ENCODE results near the gene GEN1. TPM values are rescaled to one million over a fixed set of nuclear protein-coding genes. Genes with fewer than 3 reads are reported as not detected.

The GEN1 gene
- total RNA-seq, 1 donor from 2014 or later = 44.4 TPM

DNA sequence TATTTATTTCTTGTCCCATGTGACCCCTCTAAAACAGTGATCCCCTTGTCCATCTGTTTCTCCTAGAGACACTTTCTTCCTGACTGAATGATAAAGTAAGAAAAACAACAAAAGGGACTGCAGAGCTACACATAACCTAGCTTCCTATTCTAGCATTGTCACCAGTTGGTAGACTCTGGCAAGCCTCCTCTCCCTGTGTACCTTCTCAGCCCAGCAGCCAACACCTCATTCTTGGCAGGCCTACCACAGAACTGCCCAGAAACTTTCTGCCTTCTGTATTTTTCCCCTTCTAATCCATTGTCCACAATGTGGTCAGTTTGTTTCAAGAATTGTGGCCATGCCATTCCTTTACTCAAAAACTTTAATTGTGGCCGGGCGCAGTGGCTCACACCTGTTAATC, 13.7 kb upstream of the GEN1 start:
- no peaks in the 10 kb centered on the region for H3K27me3 Mint-ChIP-seq (ENCODE audit: unreplicated experiment)
- H3K9me3 Mint-ChIP-seq (ENCODE audit: unreplicated experiment) = peaks cover 1% of the 10 kb centered on the region
- no peaks in the 10 kb centered on the region for H3K4me1 Mint-ChIP-seq (ENCODE audit: low read depth, unreplicated experiment)
- no peak overlapping the region for H3K4me3 Mint-ChIP-seq (ENCODE audit: unreplicated experiment)
- TF ChIP-seq, protein P1, sequence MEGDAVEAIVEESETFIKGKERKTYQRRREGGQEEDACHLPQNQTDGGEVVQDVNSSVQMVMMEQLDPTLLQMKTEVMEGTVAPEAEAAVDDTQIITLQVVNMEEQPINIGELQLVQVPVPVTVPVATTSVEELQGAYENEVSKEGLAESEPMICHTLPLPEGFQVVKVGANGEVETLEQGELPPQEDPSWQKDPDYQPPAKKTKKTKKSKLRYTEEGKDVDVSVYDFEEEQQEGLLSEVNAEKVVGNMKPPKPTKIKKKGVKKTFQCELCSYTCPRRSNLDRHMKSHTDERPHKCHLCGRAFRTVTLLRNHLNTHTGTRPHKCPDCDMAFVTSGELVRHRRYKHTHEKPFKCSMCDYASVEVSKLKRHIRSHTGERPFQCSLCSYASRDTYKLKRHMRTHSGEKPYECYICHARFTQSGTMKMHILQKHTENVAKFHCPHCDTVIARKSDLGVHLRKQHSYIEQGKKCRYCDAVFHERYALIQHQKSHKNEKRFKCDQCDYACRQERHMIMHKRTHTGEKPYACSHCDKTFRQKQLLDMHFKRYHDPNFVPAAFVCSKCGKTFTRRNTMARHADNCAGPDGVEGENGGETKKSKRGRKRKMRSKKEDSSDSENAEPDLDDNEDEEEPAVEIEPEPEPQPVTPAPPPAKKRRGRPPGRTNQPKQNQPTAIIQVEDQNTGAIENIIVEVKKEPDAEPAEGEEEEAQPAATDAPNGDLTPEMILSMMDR (IDR thresholded peaks at IDR 0.05; ENCODE audit: partially characterized antibody, unreplicated experiment) = no peak
- H3K27ac Mint-ChIP-seq (ENCODE audit: unreplicated experiment) = no peak overlapping the region
- no peaks in the 10 kb centered on the region for H3K36me3 Mint-ChIP-seq (ENCODE audit: unreplicated experiment)
- DNase-seq = no peak

DNA sequence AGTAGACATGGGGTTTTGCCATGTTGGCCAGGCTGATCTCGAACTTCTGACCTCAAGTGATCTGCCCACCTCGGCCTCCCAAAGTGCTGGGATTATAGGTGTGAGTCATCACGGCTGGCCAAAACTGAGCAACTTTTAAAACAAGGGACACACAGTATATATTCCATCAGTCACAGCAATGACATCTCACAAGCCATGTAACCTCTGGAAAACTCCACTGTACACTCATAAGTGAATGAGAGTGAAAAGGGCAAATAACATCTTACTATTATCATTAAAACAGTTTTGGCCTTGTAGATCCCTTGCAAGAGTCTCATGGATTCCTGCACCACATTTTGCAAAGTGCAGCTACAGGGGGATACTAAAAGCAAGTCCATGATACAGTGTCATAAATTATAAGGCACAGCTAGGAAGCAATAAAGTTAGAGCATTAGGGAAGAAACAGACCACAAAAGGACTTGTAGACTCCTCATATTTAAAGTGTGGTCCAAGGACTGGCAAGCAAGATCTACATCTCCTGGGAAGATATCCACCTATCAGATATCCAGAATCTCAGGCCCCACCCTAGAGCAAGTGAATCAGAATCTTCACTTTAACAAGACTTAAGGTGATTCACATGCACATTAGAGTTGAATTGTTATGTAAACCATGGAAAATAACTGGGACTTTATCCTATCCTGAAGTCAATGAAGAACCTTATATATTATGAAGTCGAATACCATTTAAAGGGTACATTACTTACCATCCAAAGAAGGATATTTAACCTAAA, 6.1 kb upstream of the GEN1 start:
- TF ChIP-seq, protein P1 (IDR thresholded peaks at IDR 0.05; ENCODE audit: partially characterized antibody, unreplicated experiment) = no peak
- Mint-ChIP-seq H3K9me3 (ENCODE audit: unreplicated experiment) (peaks cover under 1% of the 10 kb centered on the region), H3K36me3 (ENCODE audit: unreplicated experiment) (no peaks in the 10 kb centered on the region), H3K4me1 (ENCODE audit: low read depth, unreplicated experiment) (peaks cover 10% of the 10 kb centered on the region), H3K27me3 (ENCODE audit: unreplicated experiment) (peaks cover under 1% of the 10 kb centered on the region), H3K4me3 (ENCODE audit: unreplicated experiment) (no peak overlapping the region), H3K27ac (ENCODE audit: unreplicated experiment) (no peak overlapping the region)
- DNase-seq = no peak

DNA sequence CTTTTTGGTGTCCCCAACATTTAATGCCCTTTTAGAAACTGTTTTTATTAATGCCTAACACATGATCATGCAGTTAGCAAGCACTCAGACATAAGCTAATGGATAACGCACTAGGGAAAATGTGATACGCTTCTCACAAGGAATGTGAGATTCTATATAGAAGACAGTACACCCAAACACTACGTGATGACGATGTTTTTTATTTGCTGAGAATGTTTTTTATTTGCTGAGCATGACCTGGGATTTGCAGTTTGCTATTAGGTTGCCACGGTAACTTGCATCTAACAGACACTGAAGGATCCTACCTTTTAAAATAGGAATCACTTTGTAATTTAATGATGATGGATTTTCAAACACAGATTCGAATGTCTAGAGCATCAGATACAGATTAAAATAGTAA, 5.2 kb upstream of the GEN1 start:
- TF ChIP-seq, protein P1 (IDR thresholded peaks at IDR 0.05; ENCODE audit: partially characterized antibody, unreplicated experiment) = no peak
- H3K36me3 Mint-ChIP-seq (ENCODE audit: unreplicated experiment) = no peaks in the 10 kb centered on the region
- H3K4me1 Mint-ChIP-seq (ENCODE audit: low read depth, unreplicated experiment) = peaks cover 10% of the 10 kb centered on the region
- peaks cover 3% of the 10 kb centered on the region for H3K27me3 Mint-ChIP-seq (ENCODE audit: unreplicated experiment)
- DNase-seq = no peak
- no peak overlapping the region for H3K4me3 Mint-ChIP-seq (ENCODE audit: unreplicated experiment)
- H3K27ac Mint-ChIP-seq (ENCODE audit: unreplicated experiment) = no peak overlapping the region
- peaks cover 3% of the 10 kb centered on the region for H3K9me3 Mint-ChIP-seq (ENCODE audit: unreplicated experiment)

DNA sequence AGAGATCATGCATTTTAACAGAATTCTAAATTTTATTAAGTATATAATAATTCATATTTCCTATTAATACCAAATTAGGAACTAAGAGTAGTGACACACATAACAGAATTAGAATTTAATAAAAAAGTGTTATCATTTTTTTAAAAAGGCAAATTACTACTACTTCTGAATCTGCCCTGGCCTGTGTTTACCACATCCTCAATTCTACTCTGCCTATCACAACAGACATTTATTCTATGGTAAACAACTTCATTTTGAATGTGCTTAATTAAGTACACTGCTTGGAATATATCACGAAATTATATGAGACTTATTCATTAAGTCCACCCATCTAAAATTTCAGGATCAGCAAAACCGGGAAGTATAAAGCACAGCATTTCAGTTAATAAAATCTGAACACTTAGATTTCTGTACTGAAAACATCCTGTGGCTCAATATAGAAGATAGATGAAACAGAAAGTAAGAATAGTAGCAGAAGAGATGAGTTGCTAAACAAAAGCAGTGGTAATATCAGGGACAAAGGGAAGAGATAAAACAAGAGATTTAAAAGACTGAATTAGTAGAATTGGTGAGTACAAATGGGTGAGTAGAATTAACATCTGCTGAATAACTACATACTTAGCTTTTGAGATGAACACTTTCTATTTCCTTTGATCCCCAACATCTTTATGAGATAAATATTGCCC, 4.0 kb upstream of the GEN1 start:
- peaks cover 10% of the 10 kb centered on the region for H3K4me1 Mint-ChIP-seq (ENCODE audit: low read depth, unreplicated experiment)
- peaks cover 7% of the 10 kb centered on the region for H3K9me3 Mint-ChIP-seq (ENCODE audit: unreplicated experiment)
- H3K4me3 Mint-ChIP-seq (ENCODE audit: unreplicated experiment) = peak overlapping the region; percentile 44

More for the DNA sequence above, 4.0 kb upstream of the GEN1 start:
- Mint-ChIP-seq H3K27me3 (ENCODE audit: unreplicated experiment) (peaks cover 3% of the 10 kb centered on the region), H3K36me3 (ENCODE audit: unreplicated experiment) (no peaks in the 10 kb centered on the region), H3K27ac (ENCODE audit: unreplicated experiment) (peak overlapping the region; percentile 19)
- DNase-seq = no peak
- TF ChIP-seq, protein P1 (IDR thresholded peaks at IDR 0.05; ENCODE audit: partially characterized antibody, unreplicated experiment) = no peak

All from glutamatergic neuron (in vitro differentiated cells).